Suprapubic skin (tissue), 4 donors: Measurements from ENCODE around the gene TPCN1. TPM values are rescaled to one million over a fixed set of nuclear protein-coding genes. Genes with fewer than 3 reads are reported as not detected.

ENCODE experiments used
- DNase-seq, 2 donors: peaks; one replicate each; pipeline ENCODE4 v3.0.0-alpha.2; 2019; ENCODE audit warnings: low spot score in 2 of 2
- H3K27ac ChIP-seq: fragments of 200-600 bp; sonication (generic); one replicate; pipeline ENCODE4 v1.5.1; 2019
- H3K27me3 ChIP-seq: fragments of 200-600 bp; sonication (generic); one replicate; pipeline ENCODE4 v1.5.1; 2019
- H3K36me3 ChIP-seq: fragments of 200-600 bp; sonication (generic); one replicate; pipeline ENCODE4 v1.5.1; 2019
- H3K4me1 ChIP-seq: fragments of 200-600 bp; sonication (generic); one replicate; pipeline ENCODE4 v1.5.1; 2019
- H3K4me3 ChIP-seq: fragments of 200-600 bp; sonication (generic); one replicate; pipeline ENCODE4 v1.5.1; 2019; ENCODE audit warnings: mild to moderate bottlenecking
- H3K9me3 ChIP-seq: fragments of 200-600 bp; sonication (generic); one replicate; pipeline ENCODE4 v1.5.1; 2019
- EP300 ChIP-seq: sonication (generic); formaldehyde crosslinking; IDR thresholded peaks from one replicate; pipeline ENCODE4 v1.6.1; 2017; ENCODE audit warnings: antibody characterized with exemption
- POLR2A ChIP-seq, 2 donors: fragments of 450-650 bp; IDR thresholded peaks; one replicate each; pipeline ENCODE4 v1.6.1; 2017; ENCODE audit warnings: antibody characterized with exemption in 2 of 2, mild to moderate bottlenecking in 2 of 2, moderate library complexity in 2 of 2
- POLR2AphosphoS5 ChIP-seq, 3 donors: sonication (generic); formaldehyde crosslinking; IDR thresholded peaks; one replicate each; pipeline ENCODE4 v1.6.1; 2017; ENCODE audit warnings: antibody characterized with exemption in 3 of 3
- WGBS: methylation state at CpG from one replicate; pipeline ENCODE4 v1.1.5; 2018; 5-methylcytosine and 5-hydroxymethylcytosine counted together
- total RNA-seq, 4 donors: library from RNA; depleted of rRNA; stranded (reverse); fragments of >200 nt; gene quantifications; one replicate each; pipeline ENCODE4 v1.1.0, GENCODE V29; 2016
- TF ChIP-seq, protein P1 (sequence below), 2 donors: fragments of 200-600 bp in 1 of 2; fragments of 450-650 bp in 1 of 2; sonication (generic) in 1 of 2; IDR thresholded peaks; one replicate each; pipeline ENCODE4 v1.5.1; 2016 to 2019; ENCODE audit warnings: antibody characterized with exemption in 2 of 2, mild to moderate bottlenecking in 1 of 2, moderate library complexity in 1 of 2

Gene TPCN1
- total RNA-seq, 4 donors from 2014 or later, result 15.5 to 74.1 (median 35.6) TPM

DNA sequence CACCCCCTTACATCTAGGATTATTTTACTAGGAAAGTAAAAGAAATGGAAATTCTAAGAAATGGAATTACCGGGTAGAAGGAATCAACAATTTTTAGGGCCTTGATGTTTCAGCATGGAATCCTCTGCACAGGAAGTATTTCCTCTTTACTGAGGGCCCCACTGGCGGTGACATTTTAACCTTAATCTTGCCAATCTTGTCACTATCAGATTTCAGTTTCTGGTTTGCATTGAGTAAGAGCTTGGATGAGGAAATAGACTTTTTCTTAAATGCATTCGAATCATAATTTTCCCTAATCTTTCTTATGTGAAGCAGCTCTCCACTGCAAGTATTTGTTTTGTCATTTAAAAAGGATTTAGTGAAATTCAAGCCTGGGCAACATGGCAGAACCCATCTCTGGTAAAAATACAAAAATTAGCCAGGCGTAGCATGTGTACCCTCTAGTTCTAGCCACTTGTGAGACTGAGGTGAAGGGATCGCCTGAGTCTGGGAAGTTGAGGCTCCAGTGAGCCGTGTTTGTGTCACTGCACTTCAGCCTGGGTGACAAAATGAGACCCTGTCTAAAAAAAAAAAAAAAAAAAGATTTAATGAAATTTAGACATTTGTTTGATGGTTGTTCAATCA lies 40.7 kb downstream of the TPCN1 start:
- H3K4me3 ChIP-seq, result no peak overlapping the region
- TF ChIP-seq EP300 (no peak), POLR2A (IDR thresholded peaks at IDR 0.05) (no peak), POLR2AphosphoS5 (IDR thresholded peaks at IDR 0.05) (no peak)
- TF ChIP-seq, protein P1, sequence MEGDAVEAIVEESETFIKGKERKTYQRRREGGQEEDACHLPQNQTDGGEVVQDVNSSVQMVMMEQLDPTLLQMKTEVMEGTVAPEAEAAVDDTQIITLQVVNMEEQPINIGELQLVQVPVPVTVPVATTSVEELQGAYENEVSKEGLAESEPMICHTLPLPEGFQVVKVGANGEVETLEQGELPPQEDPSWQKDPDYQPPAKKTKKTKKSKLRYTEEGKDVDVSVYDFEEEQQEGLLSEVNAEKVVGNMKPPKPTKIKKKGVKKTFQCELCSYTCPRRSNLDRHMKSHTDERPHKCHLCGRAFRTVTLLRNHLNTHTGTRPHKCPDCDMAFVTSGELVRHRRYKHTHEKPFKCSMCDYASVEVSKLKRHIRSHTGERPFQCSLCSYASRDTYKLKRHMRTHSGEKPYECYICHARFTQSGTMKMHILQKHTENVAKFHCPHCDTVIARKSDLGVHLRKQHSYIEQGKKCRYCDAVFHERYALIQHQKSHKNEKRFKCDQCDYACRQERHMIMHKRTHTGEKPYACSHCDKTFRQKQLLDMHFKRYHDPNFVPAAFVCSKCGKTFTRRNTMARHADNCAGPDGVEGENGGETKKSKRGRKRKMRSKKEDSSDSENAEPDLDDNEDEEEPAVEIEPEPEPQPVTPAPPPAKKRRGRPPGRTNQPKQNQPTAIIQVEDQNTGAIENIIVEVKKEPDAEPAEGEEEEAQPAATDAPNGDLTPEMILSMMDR (IDR thresholded peaks at IDR 0.05), result no peak
- 66% methylated on average over 6 of the region's 6 CpGs for WGBS
- H3K27ac ChIP-seq, result no peak overlapping the region
- peaks cover 24% of the 10 kb centered on the region for H3K36me3 ChIP-seq
- no peaks in the 10 kb centered on the region for H3K9me3 ChIP-seq
- no peaks in the 10 kb centered on the region for H3K27me3 ChIP-seq
- peaks cover 32% of the 10 kb centered on the region for H3K4me1 ChIP-seq
- peak in 1 of 2 donors; percentile 22 for DNase-seq

DNA sequence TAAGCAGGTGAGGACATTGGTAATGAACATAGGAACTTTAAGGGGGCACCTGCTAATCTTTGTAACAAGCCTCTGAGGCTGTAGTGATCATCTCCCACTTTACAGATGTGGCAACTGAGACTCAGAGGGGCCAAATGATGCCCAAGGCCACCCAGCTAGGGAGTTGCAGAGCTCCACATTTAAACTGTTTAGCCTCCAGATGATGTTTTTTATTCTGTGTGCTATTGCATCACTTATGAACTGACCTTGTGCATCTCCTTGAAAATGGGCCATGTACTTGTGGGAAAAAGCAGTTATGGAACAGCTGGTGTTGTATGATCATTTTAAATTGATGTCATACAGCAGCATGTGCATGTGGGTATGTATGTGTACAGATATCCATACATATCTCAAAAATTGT lies 41.4 kb downstream of the TPCN1 start:
- H3K9me3 ChIP-seq, result no peaks in the 10 kb centered on the region
- H3K4me1 ChIP-seq, result peaks cover 32% of the 10 kb centered on the region
- peaks cover 27% of the 10 kb centered on the region for H3K36me3 ChIP-seq
- peak overlapping the region; percentile 21 for H3K27ac ChIP-seq
- H3K4me3 ChIP-seq, result no peak overlapping the region
- H3K27me3 ChIP-seq, result no peaks in the 10 kb centered on the region
- peak in 1 of 2 donors; percentile 19 for DNase-seq
- TF ChIP-seq POLR2AphosphoS5 (IDR thresholded peaks at IDR 0.05) (no peak), EP300 (no peak), POLR2A (IDR thresholded peaks at IDR 0.05) (no peak)
- TF ChIP-seq, protein P1 (IDR thresholded peaks at IDR 0.05), result no peak

DNA sequence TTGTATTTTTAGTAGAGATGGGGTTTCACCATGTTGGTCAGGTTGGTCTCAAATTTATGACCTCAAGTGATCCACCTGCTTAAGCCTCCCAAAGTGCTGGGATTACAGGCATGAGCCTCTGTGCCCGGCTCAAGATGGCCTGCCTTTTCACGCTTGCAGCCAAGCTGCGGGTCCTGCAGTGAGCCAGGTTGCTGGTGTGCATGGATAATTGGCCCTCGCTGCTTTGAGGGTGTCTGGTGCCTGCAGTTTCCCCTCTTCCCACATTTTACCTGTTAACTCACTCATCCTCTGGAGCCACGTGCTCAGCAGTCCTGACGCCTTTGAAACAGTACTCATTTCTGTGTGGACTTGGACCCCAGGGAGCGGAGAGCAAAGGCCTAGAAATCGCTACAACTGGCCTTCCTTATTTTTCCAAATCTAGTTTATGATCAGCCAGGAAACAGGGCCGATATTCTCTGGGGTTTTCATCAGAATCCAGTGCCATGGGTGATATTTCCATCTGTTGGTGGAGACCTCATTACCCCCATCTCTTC lies 42.2 kb downstream of the TPCN1 start:
- Histone ChIP-seq H3K4me3 (no peak overlapping the region), H3K36me3 (peaks cover 35% of the 10 kb centered on the region), H3K4me1 (peaks cover 29% of the 10 kb centered on the region), H3K27ac (no peak overlapping the region), H3K27me3 (no peaks in the 10 kb centered on the region), H3K9me3 (no peaks in the 10 kb centered on the region)
- TF ChIP-seq POLR2AphosphoS5 (IDR thresholded peaks at IDR 0.05), result no peak
- TF ChIP-seq EP300, result no peak
- TF ChIP-seq, protein P1 (IDR thresholded peaks at IDR 0.05), result no peak
- TF ChIP-seq POLR2A (IDR thresholded peaks at IDR 0.05), result no peak
- 97% methylated on average over 9 of the region's 9 CpGs for WGBS
- peak in 1 of 2 donors; percentile 45 for DNase-seq

DNA sequence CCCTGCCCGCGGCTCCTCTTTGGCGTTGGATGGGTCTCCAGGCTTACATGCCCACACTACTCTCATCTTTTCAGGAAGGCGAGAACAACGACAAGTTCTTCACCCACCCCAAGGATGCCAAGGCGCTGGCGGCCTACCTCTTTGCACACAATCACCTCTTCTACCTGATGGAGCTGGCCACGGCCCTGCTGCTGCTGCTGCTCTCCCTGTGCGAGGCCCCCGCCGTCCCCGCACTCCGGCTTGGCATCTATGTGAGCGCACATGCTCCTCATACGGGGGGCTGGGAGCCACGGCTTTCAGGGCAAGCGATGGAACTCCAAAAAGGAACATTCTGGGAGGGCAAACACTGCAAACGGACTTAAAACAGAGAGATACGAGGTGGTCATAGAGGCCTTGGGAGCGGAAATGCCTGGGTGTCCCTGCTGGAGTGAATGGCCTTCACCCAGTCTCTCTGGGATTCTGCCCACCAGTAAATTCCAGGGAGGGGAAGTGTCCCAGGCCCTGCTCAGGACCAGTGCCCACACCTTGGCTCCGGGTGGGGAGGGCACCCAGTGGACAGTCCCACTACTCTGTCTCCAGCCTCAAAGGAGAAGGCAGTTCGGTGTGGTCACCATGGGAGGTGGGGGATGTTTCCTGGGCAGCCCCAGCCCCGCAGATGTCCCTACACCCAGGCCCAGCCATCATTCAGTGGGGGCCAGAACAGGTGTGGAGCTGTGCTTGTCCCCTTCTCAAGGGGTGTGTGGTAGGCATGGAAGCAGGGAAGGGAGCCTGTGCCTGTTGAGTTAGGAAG lies 45.0 kb downstream of the TPCN1 start:
- peak in 1 of 2 donors; percentile 52 for DNase-seq
- 93% methylated on average over 20 of the region's 23 CpGs for WGBS
- H3K4me3 ChIP-seq, result no peak overlapping the region
- no peak overlapping the region for H3K27ac ChIP-seq
- TF ChIP-seq POLR2A (IDR thresholded peaks at IDR 0.05) (no peak), EP300 (no peak), POLR2AphosphoS5 (IDR thresholded peaks at IDR 0.05) (no peak)
- TF ChIP-seq, protein P1 (IDR thresholded peaks at IDR 0.05), result no peak
- H3K36me3 ChIP-seq, result peaks cover 45% of the 10 kb centered on the region
- H3K4me1 ChIP-seq, result peaks cover 7% of the 10 kb centered on the region
- H3K9me3 ChIP-seq, result no peaks in the 10 kb centered on the region
- no peaks in the 10 kb centered on the region for H3K27me3 ChIP-seq

DNA sequence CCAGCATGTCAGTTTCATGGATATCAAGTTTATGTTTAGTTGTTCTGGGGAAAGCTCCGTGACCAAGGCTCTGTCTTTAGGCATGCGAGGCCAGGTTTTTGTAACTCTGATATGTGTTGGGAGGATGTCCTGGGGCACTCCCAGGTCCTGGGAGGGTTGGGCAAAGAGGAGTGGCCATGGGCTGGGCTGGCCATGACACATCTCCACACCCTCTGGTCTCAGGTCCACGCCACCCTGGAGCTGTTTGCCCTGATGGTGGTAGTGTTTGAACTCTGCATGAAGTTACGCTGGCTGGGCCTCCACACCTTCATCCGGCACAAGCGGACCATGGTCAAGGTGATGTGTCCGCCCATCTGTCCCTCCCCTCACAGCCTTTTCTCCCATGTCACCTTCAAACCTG lies 46.4 kb downstream of the TPCN1 start:
- H3K27ac ChIP-seq, result no peak overlapping the region
- TF ChIP-seq EP300 (no peak), POLR2AphosphoS5 (IDR thresholded peaks at IDR 0.05) (no peak), POLR2A (IDR thresholded peaks at IDR 0.05) (no peak)
- TF ChIP-seq, protein P1 (IDR thresholded peaks at IDR 0.05), result no peak
- no peaks in the 10 kb centered on the region for H3K9me3 ChIP-seq
- peaks cover 45% of the 10 kb centered on the region for H3K36me3 ChIP-seq
- H3K4me1 ChIP-seq, result peaks cover 20% of the 10 kb centered on the region
- no peaks in the 10 kb centered on the region for H3K27me3 ChIP-seq
- DNase-seq, result no peak
- WGBS, result 94% methylated on average over 6 of the region's 7 CpGs
- no peak overlapping the region for H3K4me3 ChIP-seq
